OCI-LY1 (cell line): ENCODE measurements around the gene MIA3.

ENCODE experiments used
- H2AFZ ChIP-seq: fragments of 200-600 bp; sonication (generic), shearing (Covaris generic); 2 replicates; pipeline ENCODE4 v1.6.0; 2014; ENCODE audit warnings: antibody characterized with exemption, mild to moderate bottlenecking, low read length
- H3F3A ChIP-seq: fragments of 200-600 bp; sonication (generic), shearing (Covaris generic); 2 replicates; pipeline ENCODE4 v1.6.0; 2014; ENCODE audit warnings: mild to moderate bottlenecking, antibody characterized with exemption, low read length, moderate library complexity; ENCODE audit not compliant: insufficient read depth
- H3K27ac ChIP-seq: fragments of 200-600 bp; sonication (generic); 2 replicates; pipeline ENCODE4 v1.5.1; 2014; ENCODE audit warnings: low read length, mixed run types, mild to moderate bottlenecking, low read depth; ENCODE audit not compliant: poor library complexity, severe bottlenecking
- H3K27me3 ChIP-seq: fragments of 200-600 bp; sonication (generic); 2 replicates; pipeline ENCODE4 v1.6.0; 2014; ENCODE audit warnings: antibody characterized with exemption, mild to moderate bottlenecking, low read length, moderate library complexity; ENCODE audit not compliant: insufficient read depth
- H3K36me3 ChIP-seq: fragments of 200-600 bp; sonication (generic); 2 replicates; pipeline ENCODE4 v1.6.1; 2014; ENCODE audit warnings: mild to moderate bottlenecking, antibody characterized with exemption, low read length, moderate library complexity, mixed read lengths; ENCODE audit not compliant: insufficient read depth
- H3K4me1 ChIP-seq: fragments of 200-600 bp; sonication (generic); 2 replicates; pipeline ENCODE4 v1.5.1; 2014; ENCODE audit warnings: mild to moderate bottlenecking, low read length, moderate library complexity; ENCODE audit not compliant: insufficient read depth, severe bottlenecking
- H3K4me2 ChIP-seq: fragments of 200-600 bp; sonication (generic), shearing (Covaris generic); 2 replicates; pipeline ENCODE4 v1.6.1; 2014; ENCODE audit warnings: low read length
- H3K4me3 ChIP-seq: fragments of 200-600 bp; sonication (generic); 2 replicates; pipeline ENCODE4 v1.5.1; 2014; ENCODE audit warnings: low read length, low read depth, mild to moderate bottlenecking, mixed read lengths; ENCODE audit not compliant: poor library complexity, severe bottlenecking
- H3K79me2 ChIP-seq: fragments of 200-600 bp; shearing (Covaris generic); 2 replicates; pipeline ENCODE4 v1.6.1; 2016; ENCODE audit warnings: mixed run types, low read length, mixed read lengths; ENCODE audit not compliant: insufficient read depth
- H3K9ac ChIP-seq: fragments of 200-600 bp; sonication (generic), shearing (Covaris generic); 2 replicates; pipeline ENCODE4 v1.6.1; 2014; ENCODE audit warnings: mild to moderate bottlenecking, low read length, mixed read lengths
- H3K9me2 ChIP-seq: fragments of 200-600 bp; sonication (generic), shearing (Covaris generic); 2 replicates; pipeline ENCODE4 v1.6.1; 2014; ENCODE audit warnings: low read depth, mild to moderate bottlenecking, low read length, mixed read lengths
- H3K9me3 ChIP-seq: fragments of 200-600 bp; shearing (Covaris generic); 2 replicates; pipeline ENCODE4 v1.6.1; 2014; ENCODE audit warnings: low read length, mixed read lengths
- H4K20me1 ChIP-seq: fragments of 200-600 bp; sonication (generic), shearing (Covaris generic); 2 replicates; pipeline ENCODE4 v1.6.0; 2016; ENCODE audit warnings: mild to moderate bottlenecking, low read length; ENCODE audit not compliant: insufficient read depth
- EZH2 ChIP-seq: fragments of 200-600 bp; sonication (generic), shearing (Covaris generic); IDR thresholded peaks from 2 replicates; pipeline ENCODE4 v1.8.0; 2017; ENCODE audit warnings: borderline replicate concordance, mixed run types, mild to moderate bottlenecking, antibody characterized with exemption, low read length, moderate library complexity, mixed read lengths
- TF ChIP-seq, protein P1 (sequence below): fragments of 200-600 bp; sonication (generic), shearing (Covaris generic); IDR thresholded peaks from 2 replicates; pipeline ENCODE4 v1.5.1; 2017; ENCODE audit warnings: mild to moderate bottlenecking, antibody characterized with exemption, low read length, moderate library complexity, mixed read lengths

The MIA3 gene

GRCh38 chr1:222702210-222702609 lies 84.3 kb downstream of the MIA3 start:
- Histone ChIP-seq H3K9me3 (peaks cover 15% of the 10 kb centered on the region), H3K4me3 (no peak overlapping the region), H2AFZ (no peak overlapping the region), H3K4me2 (no peak overlapping the region), H3K79me2 (0 out of 2 replicates have a peak, but pooled peaks cover 10% of the 10 kb centered on the region), H4K20me1 (no peaks in the 10 kb centered on the region), H3K36me3 (peaks cover 35% of the 10 kb centered on the region), H3K27ac (no peak overlapping the region), H3F3A (peaks cover 3% of the 10 kb centered on the region; the same call in 1 of the 2 replicates), H3K9ac (no peak overlapping the region), H3K4me1 (no peaks in the 10 kb centered on the region), H3K9me2 (no peaks in the 10 kb centered on the region), H3K27me3 (no peaks in the 10 kb centered on the region)
- TF ChIP-seq, protein P1, sequence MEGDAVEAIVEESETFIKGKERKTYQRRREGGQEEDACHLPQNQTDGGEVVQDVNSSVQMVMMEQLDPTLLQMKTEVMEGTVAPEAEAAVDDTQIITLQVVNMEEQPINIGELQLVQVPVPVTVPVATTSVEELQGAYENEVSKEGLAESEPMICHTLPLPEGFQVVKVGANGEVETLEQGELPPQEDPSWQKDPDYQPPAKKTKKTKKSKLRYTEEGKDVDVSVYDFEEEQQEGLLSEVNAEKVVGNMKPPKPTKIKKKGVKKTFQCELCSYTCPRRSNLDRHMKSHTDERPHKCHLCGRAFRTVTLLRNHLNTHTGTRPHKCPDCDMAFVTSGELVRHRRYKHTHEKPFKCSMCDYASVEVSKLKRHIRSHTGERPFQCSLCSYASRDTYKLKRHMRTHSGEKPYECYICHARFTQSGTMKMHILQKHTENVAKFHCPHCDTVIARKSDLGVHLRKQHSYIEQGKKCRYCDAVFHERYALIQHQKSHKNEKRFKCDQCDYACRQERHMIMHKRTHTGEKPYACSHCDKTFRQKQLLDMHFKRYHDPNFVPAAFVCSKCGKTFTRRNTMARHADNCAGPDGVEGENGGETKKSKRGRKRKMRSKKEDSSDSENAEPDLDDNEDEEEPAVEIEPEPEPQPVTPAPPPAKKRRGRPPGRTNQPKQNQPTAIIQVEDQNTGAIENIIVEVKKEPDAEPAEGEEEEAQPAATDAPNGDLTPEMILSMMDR = no peak
- TF ChIP-seq EZH2 = no peak

GRCh38 chr1:222704260-222704659 lies 86.4 kb downstream of the MIA3 start:
- Histone ChIP-seq H3K27me3 (no peaks in the 10 kb centered on the region), H3K36me3 (peaks cover 31% of the 10 kb centered on the region), H3K4me1 (no peaks in the 10 kb centered on the region), H3K9ac (no peak overlapping the region), H3K9me3 (peaks cover 15% of the 10 kb centered on the region), H3K4me2 (no peak overlapping the region), H3K9me2 (no peaks in the 10 kb centered on the region), H4K20me1 (no peaks in the 10 kb centered on the region), H2AFZ (no peak overlapping the region), H3K79me2 (0 out of 2 replicates have a peak, but pooled peaks cover 10% of the 10 kb centered on the region), H3K27ac (no peak overlapping the region), H3K4me3 (no peak overlapping the region), H3F3A (peaks cover 3% of the 10 kb centered on the region; the same call in 1 of the 2 replicates)
- TF ChIP-seq EZH2 = no peak
- TF ChIP-seq, protein P1 = no peak

GRCh38 chr1:222706815-222707214 lies 88.9 kb downstream of the MIA3 start:
- no peak overlapping the region for H3K4me3 ChIP-seq
- H3F3A ChIP-seq = peaks cover 3% of the 10 kb centered on the region; the same call in 1 of the 2 replicates
- H3K27me3 ChIP-seq = no peaks in the 10 kb centered on the region
- no peaks in the 10 kb centered on the region for H3K9me2 ChIP-seq
- no peak overlapping the region for H3K4me2 ChIP-seq
- TF ChIP-seq EZH2 = no peak
- TF ChIP-seq, protein P1 = no peak
- H3K27ac ChIP-seq = no peak overlapping the region
- peaks cover 18% of the 10 kb centered on the region for H3K36me3 ChIP-seq
- no peak overlapping the region for H3K9ac ChIP-seq
- H3K4me1 ChIP-seq = peaks cover 15% of the 10 kb centered on the region
- 0 out of 2 replicates have a peak, but pooled peaks cover 17% of the 10 kb centered on the region for H3K79me2 ChIP-seq
- H3K9me3 ChIP-seq = peaks cover 15% of the 10 kb centered on the region
- H4K20me1 ChIP-seq = no peaks in the 10 kb centered on the region
- H2AFZ ChIP-seq = no peak overlapping the region
